HEK293 (cell line): ENCODE data around the gene RIC3.

Experiments
- CTCF ChIA-PET: fragments of 350-600 bp; formaldehyde crosslinking; extraction: SDS; loops from one replicate; lab custom pipeline; 2021; ENCODE audit warnings: antibody characterized with exemption; lab: Yijun Ruan, JAX
- POLR2A ChIA-PET: fragments of 300-600 bp; formaldehyde crosslinking; extraction: SDS; loops from one replicate; lab custom pipeline; 2020; ENCODE audit warnings: antibody characterized with exemption, inconsistent platforms; lab: Yijun Ruan, JAX
- H3K27ac ChIP-seq: fragments of 200-500 bp; sonication (Bioruptor generic); 2 replicates; pipeline ENCODE4 v1.5.1; 2014; ENCODE audit warnings: low read depth, low read length, control low read depth, inconsistent platforms; ENCODE audit errors: extremely low read depth
- H3K36me3 ChIP-seq, 2 experiments: fragments of 200-500 bp in 1 of 2; sonication (Bioruptor generic) in 1 of 2; 1 replicate in 1 of 2; 2 replicates in 1 of 2; pipeline ENCODE4 v1.5.1; 2014 to 2017; ENCODE audit warnings: inconsistent platforms in 2 of 2, low read length in 2 of 2; ENCODE audit not compliant: control insufficient read depth in 2 of 2, insufficient read depth in 1 of 2
- H3K4me1 ChIP-seq: fragments of 200-500 bp; sonication (Bioruptor generic); 2 replicates; pipeline ENCODE4 v1.5.1; 2014; ENCODE audit warnings: mild to moderate bottlenecking, low read length, inconsistent platforms; ENCODE audit not compliant: control insufficient read depth, insufficient read depth
- H3K4me3 ChIP-seq: 2 replicates; pipeline ENCODE4 v1.5.1; 2011; ENCODE audit warnings: low read depth, mild to moderate bottlenecking, control low read depth, low read length, moderate library complexity
- H3K9me3 ChIP-seq: fragments of 200-500 bp; sonication (Bioruptor generic); 2 replicates; pipeline ENCODE4 v1.5.1; 2014; ENCODE audit warnings: low read depth, low read length, inconsistent platforms; ENCODE audit not compliant: control insufficient read depth, insufficient read depth
- IKZF3 ChIP-seq: fragments of 450-650 bp; IDR thresholded peaks from 2 replicates; pipeline ENCODE4 v1.5.0; 2018; ENCODE audit warnings: missing biosample characterization, mild to moderate bottlenecking, missing genetic modification characterization, moderate library complexity
- SCRT1 ChIP-seq: fragments of 450-650 bp; formaldehyde crosslinking; IDR thresholded peaks from 2 replicates; pipeline ENCODE4 v1.5.1; 2016; ENCODE audit warnings: missing biosample characterization, missing genetic modification characterization, borderline replicate concordance
- SP7 ChIP-seq: fragments of 450-650 bp; formaldehyde crosslinking; IDR thresholded peaks from 2 replicates; pipeline ENCODE4 v1.5.1; 2016; ENCODE audit warnings: missing biosample characterization, missing genetic modification characterization
- ZBTB8A ChIP-seq: fragments of 450-650 bp; formaldehyde crosslinking; IDR thresholded peaks from 2 replicates; pipeline ENCODE4 v1.5.1; 2016; ENCODE audit warnings: missing biosample characterization, missing genetic modification characterization
- ZNF155 ChIP-seq: fragments of 450-650 bp; formaldehyde crosslinking; IDR thresholded peaks from 2 replicates; pipeline ENCODE4 v1.5.1; 2016; ENCODE audit warnings: missing biosample characterization, missing genetic modification characterization
- ZNF16 ChIP-seq: fragments of 450-650 bp; formaldehyde crosslinking; IDR thresholded peaks from 2 replicates; pipeline ENCODE4 v1.5.1; 2016; ENCODE audit warnings: low read depth, missing biosample characterization, missing genetic modification characterization
- ZNF423 ChIP-seq: fragments of 450-650 bp; formaldehyde crosslinking; IDR thresholded peaks from 2 replicates; pipeline ENCODE4 v1.5.1; 2016; ENCODE audit warnings: missing biosample characterization, missing genetic modification characterization
- ZNF48 ChIP-seq: fragments of 450-650 bp; formaldehyde crosslinking; IDR thresholded peaks from 2 replicates; pipeline ENCODE4 v1.5.1; 2016; ENCODE audit warnings: missing biosample characterization, missing genetic modification characterization
- ZNF521 ChIP-seq: fragments of 450-650 bp; formaldehyde crosslinking; IDR thresholded peaks from 2 replicates; pipeline ENCODE4 v1.5.1; 2017; ENCODE audit warnings: missing biosample characterization, mild to moderate bottlenecking, missing genetic modification characterization
- ZNF555 ChIP-seq: fragments of 450-650 bp; formaldehyde crosslinking; conservative IDR thresholded peaks from 2 replicates; pipeline ENCODE4 v1.5.1; 2017; ENCODE audit warnings: missing biosample characterization, mild to moderate bottlenecking, missing genetic modification characterization, inconsistent platforms
- ZNF660 ChIP-seq: fragments of 450-650 bp; IDR thresholded peaks from 2 replicates; pipeline ENCODE4 v1.5.1; 2018; ENCODE audit warnings: missing biosample characterization, mild to moderate bottlenecking, missing genetic modification characterization
- ZNF670 ChIP-seq: fragments of 450-650 bp; formaldehyde crosslinking; IDR thresholded peaks from 2 replicates; pipeline ENCODE4 v1.5.1; 2016; ENCODE audit warnings: missing biosample characterization, missing genetic modification characterization, low read depth
- ZNF704 ChIP-seq: fragments of 450-650 bp; formaldehyde crosslinking; IDR thresholded peaks from 2 replicates; pipeline ENCODE4 v1.5.1; 2016; ENCODE audit warnings: missing biosample characterization, missing genetic modification characterization
- ZNF843 ChIP-seq: fragments of 450-650 bp; formaldehyde crosslinking; IDR thresholded peaks from 2 replicates; pipeline ENCODE4 v1.5.1; 2016; ENCODE audit warnings: missing biosample characterization, missing genetic modification characterization
- ZSCAN16 ChIP-seq: fragments of 450-650 bp; formaldehyde crosslinking; IDR thresholded peaks from 2 replicates; pipeline ENCODE4 v1.5.1; 2016; ENCODE audit warnings: missing biosample characterization, missing genetic modification characterization
- ZSCAN23 ChIP-seq: fragments of 450-650 bp; formaldehyde crosslinking; IDR thresholded peaks from 2 replicates; pipeline ENCODE4 v1.5.1; 2016; ENCODE audit warnings: missing biosample characterization, missing genetic modification characterization
- TF ChIP-seq, protein P1 (sequence below): fragments of 450-650 bp; formaldehyde crosslinking; IDR thresholded peaks from 2 replicates; pipeline ENCODE4 v1.5.1; 2016; ENCODE audit warnings: missing biosample characterization, missing genetic modification characterization, borderline replicate concordance
- TF ChIP-seq, protein P2 (sequence below): fragments of 450-650 bp; formaldehyde crosslinking; IDR thresholded peaks from 2 replicates; pipeline ENCODE4 v1.5.1; 2017; ENCODE audit warnings: missing biosample characterization, missing genetic modification characterization
- TF ChIP-seq, protein P3 (sequence below): fragments of 450-650 bp; formaldehyde crosslinking; IDR thresholded peaks from 2 replicates; pipeline ENCODE4 v1.5.1; 2016; ENCODE audit warnings: missing biosample characterization, missing genetic modification characterization
- TF ChIP-seq, protein P4 (sequence below): fragments of 450-650 bp; formaldehyde crosslinking; IDR thresholded peaks from 2 replicates; pipeline ENCODE4 v1.5.1; 2016; ENCODE audit warnings: missing biosample characterization, missing genetic modification characterization

RIC3 gene

GRCh38 chr11:8196749-8197148 lies 27.9 kb upstream of the RIC3 start:
- ChIA-PET POLR2A (no interaction called here), CTCF (interaction anchor here (1.2 to 1.4 kb wide), 4 partner anchors 8 to 371 kb away, joined by 3 to 5 read pairs (median 3); partner anchors contain the start of gene LMO1)
- H3K4me3 ChIP-seq = no peak overlapping the region
- no peaks in the 10 kb centered on the region for H3K36me3 ChIP-seq
- no peaks in the 10 kb centered on the region for H3K4me1 ChIP-seq
- TF ChIP-seq ZBTB8A = no peak
- TF ChIP-seq ZNF423 = no peak
- TF ChIP-seq ZSCAN23 = no peak
- no peak for TF ChIP-seq ZNF555
- TF ChIP-seq IKZF3 (tag by site-specific recombination) = no peak
- TF ChIP-seq ZNF670 = no peak
- TF ChIP-seq ZSCAN16 (tag by site-specific recombination) = no peak
- TF ChIP-seq ZNF16 = no peak
- no peak for TF ChIP-seq SCRT1 (tag by site-specific recombination)
- no peak for TF ChIP-seq ZNF660 (tag by site-specific recombination)
- TF ChIP-seq ZNF704 (tag by site-specific recombination) = no peak
- TF ChIP-seq, protein P1, sequence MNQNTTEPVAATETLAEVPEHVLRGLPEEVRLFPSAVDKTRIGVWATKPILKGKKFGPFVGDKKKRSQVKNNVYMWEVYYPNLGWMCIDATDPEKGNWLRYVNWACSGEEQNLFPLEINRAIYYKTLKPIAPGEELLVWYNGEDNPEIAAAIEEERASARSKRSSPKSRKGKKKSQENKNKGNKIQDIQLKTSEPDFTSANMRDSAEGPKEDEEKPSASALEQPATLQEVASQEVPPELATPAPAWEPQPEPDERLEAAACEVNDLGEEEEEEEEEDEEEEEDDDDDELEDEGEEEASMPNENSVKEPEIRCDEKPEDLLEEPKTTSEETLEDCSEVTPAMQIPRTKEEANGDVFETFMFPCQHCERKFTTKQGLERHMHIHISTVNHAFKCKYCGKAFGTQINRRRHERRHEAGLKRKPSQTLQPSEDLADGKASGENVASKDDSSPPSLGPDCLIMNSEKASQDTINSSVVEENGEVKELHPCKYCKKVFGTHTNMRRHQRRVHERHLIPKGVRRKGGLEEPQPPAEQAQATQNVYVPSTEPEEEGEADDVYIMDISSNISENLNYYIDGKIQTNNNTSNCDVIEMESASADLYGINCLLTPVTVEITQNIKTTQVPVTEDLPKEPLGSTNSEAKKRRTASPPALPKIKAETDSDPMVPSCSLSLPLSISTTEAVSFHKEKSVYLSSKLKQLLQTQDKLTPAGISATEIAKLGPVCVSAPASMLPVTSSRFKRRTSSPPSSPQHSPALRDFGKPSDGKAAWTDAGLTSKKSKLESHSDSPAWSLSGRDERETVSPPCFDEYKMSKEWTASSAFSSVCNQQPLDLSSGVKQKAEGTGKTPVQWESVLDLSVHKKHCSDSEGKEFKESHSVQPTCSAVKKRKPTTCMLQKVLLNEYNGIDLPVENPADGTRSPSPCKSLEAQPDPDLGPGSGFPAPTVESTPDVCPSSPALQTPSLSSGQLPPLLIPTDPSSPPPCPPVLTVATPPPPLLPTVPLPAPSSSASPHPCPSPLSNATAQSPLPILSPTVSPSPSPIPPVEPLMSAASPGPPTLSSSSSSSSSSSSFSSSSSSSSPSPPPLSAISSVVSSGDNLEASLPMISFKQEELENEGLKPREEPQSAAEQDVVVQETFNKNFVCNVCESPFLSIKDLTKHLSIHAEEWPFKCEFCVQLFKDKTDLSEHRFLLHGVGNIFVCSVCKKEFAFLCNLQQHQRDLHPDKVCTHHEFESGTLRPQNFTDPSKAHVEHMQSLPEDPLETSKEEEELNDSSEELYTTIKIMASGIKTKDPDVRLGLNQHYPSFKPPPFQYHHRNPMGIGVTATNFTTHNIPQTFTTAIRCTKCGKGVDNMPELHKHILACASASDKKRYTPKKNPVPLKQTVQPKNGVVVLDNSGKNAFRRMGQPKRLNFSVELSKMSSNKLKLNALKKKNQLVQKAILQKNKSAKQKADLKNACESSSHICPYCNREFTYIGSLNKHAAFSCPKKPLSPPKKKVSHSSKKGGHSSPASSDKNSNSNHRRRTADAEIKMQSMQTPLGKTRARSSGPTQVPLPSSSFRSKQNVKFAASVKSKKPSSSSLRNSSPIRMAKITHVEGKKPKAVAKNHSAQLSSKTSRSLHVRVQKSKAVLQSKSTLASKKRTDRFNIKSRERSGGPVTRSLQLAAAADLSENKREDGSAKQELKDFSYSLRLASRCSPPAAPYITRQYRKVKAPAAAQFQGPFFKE (tag by site-specific recombination) = no peak
- TF ChIP-seq ZNF843 = no peak
- TF ChIP-seq, protein P2, sequence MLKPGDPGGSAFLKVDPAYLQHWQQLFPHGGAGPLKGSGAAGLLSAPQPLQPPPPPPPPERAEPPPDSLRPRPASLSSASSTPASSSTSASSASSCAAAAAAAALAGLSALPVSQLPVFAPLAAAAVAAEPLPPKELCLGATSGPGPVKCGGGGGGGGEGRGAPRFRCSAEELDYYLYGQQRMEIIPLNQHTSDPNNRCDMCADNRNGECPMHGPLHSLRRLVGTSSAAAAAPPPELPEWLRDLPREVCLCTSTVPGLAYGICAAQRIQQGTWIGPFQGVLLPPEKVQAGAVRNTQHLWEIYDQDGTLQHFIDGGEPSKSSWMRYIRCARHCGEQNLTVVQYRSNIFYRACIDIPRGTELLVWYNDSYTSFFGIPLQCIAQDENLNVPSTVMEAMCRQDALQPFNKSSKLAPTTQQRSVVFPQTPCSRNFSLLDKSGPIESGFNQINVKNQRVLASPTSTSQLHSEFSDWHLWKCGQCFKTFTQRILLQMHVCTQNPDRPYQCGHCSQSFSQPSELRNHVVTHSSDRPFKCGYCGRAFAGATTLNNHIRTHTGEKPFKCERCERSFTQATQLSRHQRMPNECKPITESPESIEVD (tag by site-specific recombination) = no peak
- TF ChIP-seq ZNF48 (tag by site-specific recombination) = no peak
- TF ChIP-seq, protein P3, sequence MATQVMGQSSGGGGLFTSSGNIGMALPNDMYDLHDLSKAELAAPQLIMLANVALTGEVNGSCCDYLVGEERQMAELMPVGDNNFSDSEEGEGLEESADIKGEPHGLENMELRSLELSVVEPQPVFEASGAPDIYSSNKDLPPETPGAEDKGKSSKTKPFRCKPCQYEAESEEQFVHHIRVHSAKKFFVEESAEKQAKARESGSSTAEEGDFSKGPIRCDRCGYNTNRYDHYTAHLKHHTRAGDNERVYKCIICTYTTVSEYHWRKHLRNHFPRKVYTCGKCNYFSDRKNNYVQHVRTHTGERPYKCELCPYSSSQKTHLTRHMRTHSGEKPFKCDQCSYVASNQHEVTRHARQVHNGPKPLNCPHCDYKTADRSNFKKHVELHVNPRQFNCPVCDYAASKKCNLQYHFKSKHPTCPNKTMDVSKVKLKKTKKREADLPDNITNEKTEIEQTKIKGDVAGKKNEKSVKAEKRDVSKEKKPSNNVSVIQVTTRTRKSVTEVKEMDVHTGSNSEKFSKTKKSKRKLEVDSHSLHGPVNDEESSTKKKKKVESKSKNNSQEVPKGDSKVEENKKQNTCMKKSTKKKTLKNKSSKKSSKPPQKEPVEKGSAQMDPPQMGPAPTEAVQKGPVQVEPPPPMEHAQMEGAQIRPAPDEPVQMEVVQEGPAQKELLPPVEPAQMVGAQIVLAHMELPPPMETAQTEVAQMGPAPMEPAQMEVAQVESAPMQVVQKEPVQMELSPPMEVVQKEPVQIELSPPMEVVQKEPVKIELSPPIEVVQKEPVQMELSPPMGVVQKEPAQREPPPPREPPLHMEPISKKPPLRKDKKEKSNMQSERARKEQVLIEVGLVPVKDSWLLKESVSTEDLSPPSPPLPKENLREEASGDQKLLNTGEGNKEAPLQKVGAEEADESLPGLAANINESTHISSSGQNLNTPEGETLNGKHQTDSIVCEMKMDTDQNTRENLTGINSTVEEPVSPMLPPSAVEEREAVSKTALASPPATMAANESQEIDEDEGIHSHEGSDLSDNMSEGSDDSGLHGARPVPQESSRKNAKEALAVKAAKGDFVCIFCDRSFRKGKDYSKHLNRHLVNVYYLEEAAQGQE (tag by site-specific recombination) = no peak
- TF ChIP-seq ZNF155 (tag by site-specific recombination) = no peak
- no peak for TF ChIP-seq ZNF521 (tag by site-specific recombination)
- TF ChIP-seq, protein P4, sequence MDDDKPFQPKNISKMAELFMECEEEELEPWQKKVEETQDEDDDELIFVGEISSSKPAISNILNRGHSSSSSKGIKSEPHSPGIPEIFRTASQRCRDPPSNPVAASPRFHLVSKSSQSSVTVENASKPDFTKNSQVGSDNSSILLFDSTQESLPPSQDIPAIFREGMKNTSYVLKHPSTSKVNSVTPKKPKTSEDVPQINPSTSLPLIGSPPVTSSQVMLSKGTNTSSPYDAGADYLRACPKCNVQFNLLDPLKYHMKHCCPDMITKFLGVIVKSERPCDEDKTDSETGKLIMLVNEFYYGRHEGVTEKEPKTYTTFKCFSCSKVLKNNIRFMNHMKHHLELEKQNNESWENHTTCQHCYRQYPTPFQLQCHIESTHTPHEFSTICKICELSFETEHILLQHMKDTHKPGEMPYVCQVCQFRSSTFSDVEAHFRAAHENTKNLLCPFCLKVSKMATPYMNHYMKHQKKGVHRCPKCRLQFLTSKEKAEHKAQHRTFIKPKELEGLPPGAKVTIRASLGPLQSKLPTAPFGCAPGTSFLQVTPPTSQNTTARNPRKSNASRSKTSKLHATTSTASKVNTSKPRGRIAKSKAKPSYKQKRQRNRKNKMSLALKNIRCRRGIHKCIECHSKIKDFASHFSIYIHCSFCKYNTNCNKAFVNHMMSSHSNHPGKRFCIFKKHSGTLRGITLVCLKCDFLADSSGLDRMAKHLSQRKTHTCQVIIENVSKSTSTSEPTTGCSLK (tag by site-specific recombination) = no peak
- TF ChIP-seq SP7 (tag by site-specific recombination) = no peak
- no peak overlapping the region for H3K27ac ChIP-seq
- no peaks in the 10 kb centered on the region for H3K9me3 ChIP-seq
